ENCODE results near the gene PPP1R15B. TPM values are rescaled to one million over a fixed set of nuclear protein-coding genes. Genes with fewer than 3 reads are reported as not detected.

Gene PPP1R15B
- total RNA-seq, 1 experiment from 2014 or later = 69.3 TPM

DNA sequence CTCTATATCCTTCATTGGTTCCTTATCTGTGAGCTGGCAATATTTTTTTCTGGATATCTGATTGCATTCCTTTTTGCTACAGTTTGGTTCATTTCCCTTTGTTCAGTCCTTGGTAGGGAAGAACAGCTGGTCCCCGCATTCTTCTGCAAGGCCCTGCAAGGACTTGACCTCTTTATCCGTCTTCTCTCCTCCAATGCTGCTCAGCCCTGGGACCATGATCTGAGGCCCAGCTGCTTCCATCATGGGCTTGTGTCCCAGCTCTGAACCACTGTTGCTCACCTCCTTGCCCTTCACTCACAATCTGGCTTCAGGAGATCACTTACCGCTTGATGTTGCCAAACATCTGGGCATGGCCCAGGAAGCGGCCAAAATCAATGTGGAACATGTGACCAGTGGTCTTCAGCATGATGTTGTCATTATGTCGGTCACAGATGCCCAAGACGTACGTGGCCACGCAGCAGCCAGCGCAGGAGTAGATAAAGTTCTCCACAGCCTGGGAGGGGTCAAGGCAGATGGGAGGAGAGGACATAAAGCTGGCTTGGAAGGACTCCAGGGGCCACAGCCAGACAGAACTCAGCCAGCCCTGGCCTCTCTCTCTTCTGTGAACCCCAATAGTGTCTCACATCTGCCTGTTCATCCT is 22.6 kb upstream of the PPP1R15B start:
- no peaks in the 10 kb centered on the region for H3K9me3 ChIP-seq (ENCODE audit: control insufficient read depth in 1 of 2, insufficient read depth in 1 of 2, low read depth in 1 of 2, low read length in 2 of 2)
- ChIA-PET RAD21 (ENCODE audit: low non-redundant PET in 1 of 2, low total read pairs in 2 of 2, uncharacterized antibody in 2 of 2, unreplicated experiment in 2 of 2) (no interaction called here), CTCF (interaction anchor here (1.7 kb wide), 1 partner anchor 44 kb away, joined by 4 read pairs; no protein-coding TSS in a partner anchor), POLR2A (no interaction called here)
- peaks cover 6% of the 10 kb centered on the region in 2 experiments; a peak in 3 of 4 replicates for H3K36me3 ChIP-seq (ENCODE audit: control insufficient read depth in 1 of 2, insufficient read depth in 2 of 2, low read length in 2 of 2)
- H2AFZ ChIP-seq (ENCODE audit: low read depth, low read length, poor library complexity, severe bottlenecking) = no peak overlapping the region
- intact Hi-C loops (cut with micrococcal nuclease) = loop anchor here (5.0 kb wide), 1 partner anchor 373 kb away; no protein-coding TSS in a partner anchor
- H3K9ac ChIP-seq (ENCODE audit: low read length) = no peak overlapping the region
- H3K4me3 ChIP-seq (replicated peaks in 1 of 2; ENCODE audit: low read depth in 1 of 2, low read length in 2 of 2) = no peak overlapping the region
- BruUV-seq (replicated peaks) = no TSS peak
- DNase-seq (ENCODE audit: low read depth, low spot score) (no peak), ATAC-seq (no peak)
- peaks cover 0 to 8% of the 10 kb centered on the region in 2 experiments; a peak in 1 of 4 replicates for H3K4me1 ChIP-seq (ENCODE audit: control insufficient read depth in 1 of 2, insufficient read depth in 2 of 2, low read length in 2 of 2)
- H3K27me3 ChIP-seq (ENCODE audit: insufficient read depth, low read length) = no peaks in the 10 kb centered on the region
- no peaks in the 10 kb centered on the region for H3K79me2 ChIP-seq (ENCODE audit: insufficient read depth, low read length)
- no peaks in the 10 kb centered on the region for H3K9me2 ChIP-seq (ENCODE audit: insufficient read depth)
- no peak overlapping the region for H3K27ac ChIP-seq (ENCODE audit: low read depth, low read length)
- no peak for TF ChIP-seq CBX3 (IDR thresholded peaks at IDR 0.05; ENCODE audit: low read depth)
- TF ChIP-seq, protein P1, sequence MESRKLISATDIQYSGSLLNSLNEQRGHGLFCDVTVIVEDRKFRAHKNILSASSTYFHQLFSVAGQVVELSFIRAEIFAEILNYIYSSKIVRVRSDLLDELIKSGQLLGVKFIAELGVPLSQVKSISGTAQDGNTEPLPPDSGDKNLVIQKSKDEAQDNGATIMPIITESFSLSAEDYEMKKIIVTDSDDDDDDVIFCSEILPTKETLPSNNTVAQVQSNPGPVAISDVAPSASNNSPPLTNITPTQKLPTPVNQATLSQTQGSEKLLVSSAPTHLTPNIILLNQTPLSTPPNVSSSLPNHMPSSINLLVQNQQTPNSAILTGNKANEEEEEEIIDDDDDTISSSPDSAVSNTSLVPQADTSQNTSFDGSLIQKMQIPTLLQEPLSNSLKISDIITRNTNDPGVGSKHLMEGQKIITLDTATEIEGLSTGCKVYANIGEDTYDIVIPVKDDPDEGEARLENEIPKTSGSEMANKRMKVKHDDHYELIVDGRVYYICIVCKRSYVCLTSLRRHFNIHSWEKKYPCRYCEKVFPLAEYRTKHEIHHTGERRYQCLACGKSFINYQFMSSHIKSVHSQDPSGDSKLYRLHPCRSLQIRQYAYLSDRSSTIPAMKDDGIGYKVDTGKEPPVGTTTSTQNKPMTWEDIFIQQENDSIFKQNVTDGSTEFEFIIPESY (IDR thresholded peaks at IDR 0.05; ENCODE audit: extremely low read depth, insufficient replicate concordance, low read length) = no peak
- TF ChIP-seq POLR2AphosphoS5 (IDR thresholded peaks at IDR 0.05; ENCODE audit: low read depth, low read length) = no peak
- no peak for TF ChIP-seq EZH2phosphoT487 (IDR thresholded peaks at IDR 0.05; ENCODE audit: borderline replicate concordance)
- no peak for TF ChIP-seq ZNF274 (IDR thresholded peaks at IDR 0.05; ENCODE audit: low read depth, low read length)
- TF ChIP-seq FOSL1 (IDR thresholded peaks at IDR 0.05; ENCODE audit: low read depth) = no peak
- TF ChIP-seq, protein P2, sequence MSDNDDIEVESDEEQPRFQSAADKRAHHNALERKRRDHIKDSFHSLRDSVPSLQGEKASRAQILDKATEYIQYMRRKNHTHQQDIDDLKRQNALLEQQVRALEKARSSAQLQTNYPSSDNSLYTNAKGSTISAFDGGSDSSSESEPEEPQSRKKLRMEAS (IDR thresholded peaks at IDR 0.05) = no peak
- TF ChIP-seq JUND (IDR thresholded peaks at IDR 0.05) = no peak
- TF ChIP-seq SP1 (IDR thresholded peaks at IDR 0.05; ENCODE audit: low read depth) = no peak
- TF ChIP-seq, protein P3, sequence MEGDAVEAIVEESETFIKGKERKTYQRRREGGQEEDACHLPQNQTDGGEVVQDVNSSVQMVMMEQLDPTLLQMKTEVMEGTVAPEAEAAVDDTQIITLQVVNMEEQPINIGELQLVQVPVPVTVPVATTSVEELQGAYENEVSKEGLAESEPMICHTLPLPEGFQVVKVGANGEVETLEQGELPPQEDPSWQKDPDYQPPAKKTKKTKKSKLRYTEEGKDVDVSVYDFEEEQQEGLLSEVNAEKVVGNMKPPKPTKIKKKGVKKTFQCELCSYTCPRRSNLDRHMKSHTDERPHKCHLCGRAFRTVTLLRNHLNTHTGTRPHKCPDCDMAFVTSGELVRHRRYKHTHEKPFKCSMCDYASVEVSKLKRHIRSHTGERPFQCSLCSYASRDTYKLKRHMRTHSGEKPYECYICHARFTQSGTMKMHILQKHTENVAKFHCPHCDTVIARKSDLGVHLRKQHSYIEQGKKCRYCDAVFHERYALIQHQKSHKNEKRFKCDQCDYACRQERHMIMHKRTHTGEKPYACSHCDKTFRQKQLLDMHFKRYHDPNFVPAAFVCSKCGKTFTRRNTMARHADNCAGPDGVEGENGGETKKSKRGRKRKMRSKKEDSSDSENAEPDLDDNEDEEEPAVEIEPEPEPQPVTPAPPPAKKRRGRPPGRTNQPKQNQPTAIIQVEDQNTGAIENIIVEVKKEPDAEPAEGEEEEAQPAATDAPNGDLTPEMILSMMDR (IDR thresholded peaks at IDR 0.05 in 2 of 3, conservative IDR thresholded peaks at IDR 0.05 in 1 of 3; ENCODE audit: borderline replicate concordance in 1 of 3, insufficient read depth in 1 of 3, low read depth in 2 of 3, low read length in 2 of 3) = no peak
- TF ChIP-seq EZH2 (IDR thresholded peaks at IDR 0.05) = no peak
- TF ChIP-seq SRF (IDR thresholded peaks at IDR 0.05; ENCODE audit: low read depth) = no peak
- no peak for TF ChIP-seq YY1 (IDR thresholded peaks at IDR 0.05; ENCODE audit: extremely low read depth, insufficient replicate concordance, low read depth, low read length)
- TF ChIP-seq POLR2A (IDR thresholded peaks at IDR 0.05; ENCODE audit: borderline replicate concordance, extremely low read depth, insufficient read depth, insufficient read length) = no peak
- no peak for TF ChIP-seq TCF7L2 (IDR thresholded peaks at IDR 0.05; ENCODE audit: borderline replicate concordance, extremely low read depth, insufficient read depth, insufficient read length)
- no peak for TF ChIP-seq EGR1 (IDR thresholded peaks at IDR 0.05; ENCODE audit: low read depth)
- TF ChIP-seq SIN3A (IDR thresholded peaks at IDR 0.05; ENCODE audit: low read depth) = no peak
- no peak overlapping the region for H3K4me2 ChIP-seq (ENCODE audit: low read length)
- H4K20me1 ChIP-seq (ENCODE audit: insufficient read depth) = no peaks in the 10 kb centered on the region

All from HCT116 (cell line).